ENCODE measurements around the gene STRA8. TPM values are rescaled to one million over a fixed set of nuclear protein-coding genes. Genes with fewer than 3 reads are reported as not detected.

STRA8 gene
- total RNA-seq, 1 experiment from 2014 or later, result not detected

- no TSS peak for BruUV-seq (replicated peaks)
- POLR2A ChIA-PET, result no interaction called here
- Histone ChIP-seq H3K9me3 (ENCODE audit: control insufficient read depth, insufficient read depth, low read depth, low read length) (no peaks in the 10 kb centered on the region), H3K4me3 (ENCODE audit: low read depth in 2 of 2, low read length in 2 of 2) (no peak overlapping the region), H3K27ac (ENCODE audit: low read length) (no peak overlapping the region), H3K36me3 (ENCODE audit: control insufficient read depth, insufficient read depth, low read length) (no peaks in the 10 kb centered on the region), H3K27me3 (ENCODE audit: control insufficient read depth, insufficient read depth, low read length) (no peaks in the 10 kb centered on the region; the same call in 1 of the 2 replicates), H3K4me1 (ENCODE audit: control insufficient read depth, insufficient read depth, low read length) (peaks cover under 1% of the 10 kb centered on the region)
- in situ Hi-C loops (cut with HindIII; ENCODE audit: low pct_unique_long_range_greater_than_20kb, low sequenced_read_pairs) (no loop called here), intact Hi-C loops (cut with micrococcal nuclease; ENCODE audit: unreplicated experiment) (no loop called here)
- no peak for DNase-seq (ENCODE audit: low read depth, low spot score)
- no peak for ATAC-seq
- TF ChIP-seq CTCF (IDR thresholded peaks at IDR 0.05) (no peak), POLR2AphosphoS5 (IDR thresholded peaks at IDR 0.05; ENCODE audit: low read depth, low read length) (no peak), SIN3A (IDR thresholded peaks at IDR 0.05; ENCODE audit: borderline replicate concordance, insufficient read depth, low read depth, low read length) (no peak), REST (IDR thresholded peaks at IDR 0.05; ENCODE audit: insufficient read depth in 1 of 2, low read depth in 2 of 2, low read length in 1 of 2) (no peak), TCF7L2 (IDR thresholded peaks at IDR 0.05; ENCODE audit: low read depth, low read length) (no peak)
- CTCF ChIA-PET, result no interaction called here
These were observed 17.9 kb upstream of the STRA8 start for GRCh38 chr7:135215698-135216097.

GRCh38 chr7:135217645-135218509 lies 15.8 kb upstream of the STRA8 start:
- intact Hi-C loops (cut with micrococcal nuclease; ENCODE audit: unreplicated experiment), result no loop called here
- Histone ChIP-seq H3K9me3 (ENCODE audit: control insufficient read depth, insufficient read depth, low read depth, low read length) (no peaks in the 10 kb centered on the region), H3K4me3 (ENCODE audit: low read depth in 2 of 2, low read length in 2 of 2) (no peak overlapping the region), H3K27ac (ENCODE audit: low read length) (no peak overlapping the region), H3K4me1 (ENCODE audit: control insufficient read depth, insufficient read depth, low read length) (no peaks in the 10 kb centered on the region), H3K27me3 (ENCODE audit: control insufficient read depth, insufficient read depth, low read length) (peaks cover 4% of the 10 kb centered on the region; the same call in 1 of the 2 replicates), H3K36me3 (ENCODE audit: control insufficient read depth, insufficient read depth, low read length) (no peaks in the 10 kb centered on the region)
- DNase-seq (ENCODE audit: low read depth, low spot score) (no peak), ATAC-seq (no peak)
- no TSS peak for BruUV-seq (replicated peaks)
- POLR2A ChIA-PET, result no interaction called here
- CTCF ChIA-PET, result no interaction called here
- in situ Hi-C loops (cut with HindIII; ENCODE audit: low pct_unique_long_range_greater_than_20kb, low sequenced_read_pairs), result no loop called here
- TF ChIP-seq CTCF (IDR thresholded peaks at IDR 0.05) (no peak), TCF7L2 (IDR thresholded peaks at IDR 0.05; ENCODE audit: low read depth, low read length) (no peak)
